Astrocyte (in vitro differentiated cells and primary cell): ENCODE measurements around the gene VAMP8.

Experiments used
- EZH2 ChIP-seq: IDR thresholded peaks from 2 replicates; pipeline ENCODE4 v1.6.1; 2012; ENCODE audit warnings: mild to moderate bottlenecking, low read length, inconsistent platforms; ENCODE audit not compliant: insufficient read depth
- TF ChIP-seq, protein P1 (sequence below): IDR thresholded peaks from 2 replicates; pipeline ENCODE4 v1.5.1; 2011; ENCODE audit warnings: low read depth, mild to moderate bottlenecking, inconsistent platforms, low read length, moderate library complexity; ENCODE audit not compliant: insufficient read depth

DNA sequence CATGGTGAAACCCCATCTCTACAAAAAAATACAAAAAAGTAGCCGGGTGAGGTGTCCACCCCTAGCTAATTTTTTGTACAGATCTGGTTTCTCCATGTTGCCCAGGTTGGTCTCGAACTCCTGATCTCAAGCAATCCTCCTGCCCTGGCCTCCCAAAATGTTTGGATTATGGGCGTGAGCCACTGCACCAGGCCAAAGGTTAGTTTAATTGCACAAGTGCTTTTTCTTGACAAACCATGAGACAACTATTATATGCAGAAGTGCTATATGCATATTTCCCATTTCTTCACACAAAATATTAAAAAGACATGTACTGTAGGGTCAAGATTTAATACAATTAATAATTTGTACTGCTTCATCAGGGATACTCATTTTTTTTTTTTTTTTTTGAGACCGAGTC is 11.1 kb upstream of the VAMP8 start:
- TF ChIP-seq, protein P1, sequence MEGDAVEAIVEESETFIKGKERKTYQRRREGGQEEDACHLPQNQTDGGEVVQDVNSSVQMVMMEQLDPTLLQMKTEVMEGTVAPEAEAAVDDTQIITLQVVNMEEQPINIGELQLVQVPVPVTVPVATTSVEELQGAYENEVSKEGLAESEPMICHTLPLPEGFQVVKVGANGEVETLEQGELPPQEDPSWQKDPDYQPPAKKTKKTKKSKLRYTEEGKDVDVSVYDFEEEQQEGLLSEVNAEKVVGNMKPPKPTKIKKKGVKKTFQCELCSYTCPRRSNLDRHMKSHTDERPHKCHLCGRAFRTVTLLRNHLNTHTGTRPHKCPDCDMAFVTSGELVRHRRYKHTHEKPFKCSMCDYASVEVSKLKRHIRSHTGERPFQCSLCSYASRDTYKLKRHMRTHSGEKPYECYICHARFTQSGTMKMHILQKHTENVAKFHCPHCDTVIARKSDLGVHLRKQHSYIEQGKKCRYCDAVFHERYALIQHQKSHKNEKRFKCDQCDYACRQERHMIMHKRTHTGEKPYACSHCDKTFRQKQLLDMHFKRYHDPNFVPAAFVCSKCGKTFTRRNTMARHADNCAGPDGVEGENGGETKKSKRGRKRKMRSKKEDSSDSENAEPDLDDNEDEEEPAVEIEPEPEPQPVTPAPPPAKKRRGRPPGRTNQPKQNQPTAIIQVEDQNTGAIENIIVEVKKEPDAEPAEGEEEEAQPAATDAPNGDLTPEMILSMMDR = no peak
- TF ChIP-seq EZH2 = no peak
